ENCODE data around the gene BBS9.

GRCh38 chr7:33448035-33448434 is 318.7 kb downstream of the BBS9 start:
- TF ChIP-seq, protein P1, sequence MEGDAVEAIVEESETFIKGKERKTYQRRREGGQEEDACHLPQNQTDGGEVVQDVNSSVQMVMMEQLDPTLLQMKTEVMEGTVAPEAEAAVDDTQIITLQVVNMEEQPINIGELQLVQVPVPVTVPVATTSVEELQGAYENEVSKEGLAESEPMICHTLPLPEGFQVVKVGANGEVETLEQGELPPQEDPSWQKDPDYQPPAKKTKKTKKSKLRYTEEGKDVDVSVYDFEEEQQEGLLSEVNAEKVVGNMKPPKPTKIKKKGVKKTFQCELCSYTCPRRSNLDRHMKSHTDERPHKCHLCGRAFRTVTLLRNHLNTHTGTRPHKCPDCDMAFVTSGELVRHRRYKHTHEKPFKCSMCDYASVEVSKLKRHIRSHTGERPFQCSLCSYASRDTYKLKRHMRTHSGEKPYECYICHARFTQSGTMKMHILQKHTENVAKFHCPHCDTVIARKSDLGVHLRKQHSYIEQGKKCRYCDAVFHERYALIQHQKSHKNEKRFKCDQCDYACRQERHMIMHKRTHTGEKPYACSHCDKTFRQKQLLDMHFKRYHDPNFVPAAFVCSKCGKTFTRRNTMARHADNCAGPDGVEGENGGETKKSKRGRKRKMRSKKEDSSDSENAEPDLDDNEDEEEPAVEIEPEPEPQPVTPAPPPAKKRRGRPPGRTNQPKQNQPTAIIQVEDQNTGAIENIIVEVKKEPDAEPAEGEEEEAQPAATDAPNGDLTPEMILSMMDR (IDR thresholded peaks at IDR 0.05) = no peak
- TF ChIP-seq POLR2A (IDR thresholded peaks at IDR 0.05) = no peak
